Activated T-helper 2 cell treated with anti-CD3 and anti-CD28 coated beads, Interferon-gamma antibody, Interleukin-2, Interleukin-4, amounts not matched to agents 10 μg/mL and 5 μg/mL and 100 μg/mL, durations not matched to agents 14 hours and 24 hours and 36 hours (primary cell): ENCODE results near the gene CSF2. TPM values are rescaled to one million over a fixed set of nuclear protein-coding genes. Genes with fewer than 3 reads are reported as not detected.
A peak's percentile ranks its signal among the peaks of the same experiment; 100 is the strongest.

ENCODE experiments used
- DNase-seq: peaks from one replicate; pipeline ENCODE4 v3.0.0; 2021; ENCODE audit warnings: low spot score
- H3K27ac Mint-ChIP-seq: one replicate; pipeline ENCODE4 v1.8.0; 2021; ENCODE audit warnings: mixed read lengths
- H3K27me3 Mint-ChIP-seq: one replicate; pipeline ENCODE4 v1.8.0; 2021; ENCODE audit warnings: low read depth, mixed read lengths
- H3K36me3 Mint-ChIP-seq: one replicate; pipeline ENCODE4 v1.8.0; 2021; ENCODE audit warnings: low read depth, mixed read lengths
- H3K4me1 Mint-ChIP-seq: one replicate; pipeline ENCODE4 v1.8.0; 2021; ENCODE audit warnings: low read depth, mixed read lengths
- H3K4me3 Mint-ChIP-seq: one replicate; pipeline ENCODE4 v1.8.0; 2021; ENCODE audit warnings: low read depth, mild to moderate bottlenecking, moderate library complexity, mixed read lengths
- H3K9me3 Mint-ChIP-seq: one replicate; pipeline ENCODE4 v1.8.0; 2021; ENCODE audit warnings: mixed read lengths
- intact Hi-C: fragments of 100-400 bp; cut with micrococcal nuclease; formaldehyde crosslinking; loops from one replicate; pipeline ENCODE4 v1.15.1; 2023
- total RNA-seq: library from RNA; stranded (reverse); gene quantifications from 2 replicates; pipeline ENCODE4 v1.2.3, GENCODE V29; 2022

The CSF2 gene
- total RNA-seq, 1 donor from 2014 or later, result 764 TPM

GRCh38 chr5:132074772-132075718, 1.5 kb downstream of the CSF2 start:
- peaks cover 82% of the 10 kb centered on the region for H3K4me1 Mint-ChIP-seq
- H3K9me3 Mint-ChIP-seq, result no peaks in the 10 kb centered on the region
- peaks cover 40% of the 10 kb centered on the region for H3K36me3 Mint-ChIP-seq
- peak overlapping the region; percentile 85 for H3K4me3 Mint-ChIP-seq
- peak overlapping the region; percentile 88 for H3K27ac Mint-ChIP-seq
- H3K27me3 Mint-ChIP-seq, result no peaks in the 10 kb centered on the region
- intact Hi-C loops, result no loop called here
- no peak for DNase-seq

GRCh38 chr5:132075719-132076077, 2.1 kb downstream of the CSF2 start:
- peaks cover 40% of the 10 kb centered on the region for H3K36me3 Mint-ChIP-seq
- peak overlapping the region; percentile 85 for H3K4me3 Mint-ChIP-seq
- H3K27ac Mint-ChIP-seq, result peak overlapping the region; percentile 88
- no peak for DNase-seq
- intact Hi-C loops, result no loop called here
- H3K9me3 Mint-ChIP-seq, result no peaks in the 10 kb centered on the region
- H3K4me1 Mint-ChIP-seq, result peaks cover 79% of the 10 kb centered on the region
- H3K27me3 Mint-ChIP-seq, result no peaks in the 10 kb centered on the region

DNA sequence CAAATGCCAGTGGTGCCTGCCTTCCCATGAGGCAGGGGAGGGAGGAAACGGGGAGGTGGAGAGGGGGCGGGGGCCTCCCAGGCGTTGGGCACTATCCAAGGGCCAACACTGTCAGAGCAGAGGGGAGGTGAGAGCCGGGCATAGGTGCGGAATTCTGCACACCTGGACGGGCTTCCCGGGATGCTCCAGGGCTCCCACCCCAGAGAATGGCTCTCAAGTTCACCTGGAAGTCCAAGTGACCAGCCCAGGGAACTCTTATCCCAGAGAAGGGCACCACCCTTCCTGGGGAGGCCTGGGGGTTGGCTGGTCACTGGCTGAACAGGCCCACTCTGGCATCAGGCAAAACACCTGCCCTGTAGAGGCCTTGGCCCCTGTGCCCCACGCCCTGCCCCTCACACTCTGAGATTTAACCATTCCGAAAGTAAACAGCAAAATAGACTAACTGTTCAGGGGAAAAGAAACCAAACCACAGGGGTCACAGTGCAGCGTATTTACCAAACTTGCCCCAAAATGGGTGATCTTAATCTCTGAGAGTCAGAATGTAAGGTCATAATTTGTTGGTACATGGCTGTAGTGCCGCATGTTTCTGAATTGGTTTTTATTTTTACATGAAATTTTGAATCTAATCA, 2.7 kb downstream of the CSF2 start:
- intact Hi-C loops, result no loop called here
- Mint-ChIP-seq H3K4me1 (peaks cover 76% of the 10 kb centered on the region), H3K4me3 (peak overlapping the region; percentile 71), H3K36me3 (peaks cover 40% of the 10 kb centered on the region), H3K27ac (peak overlapping the region; percentile 87), H3K27me3 (no peaks in the 10 kb centered on the region), H3K9me3 (no peaks in the 10 kb centered on the region)
- no peak for DNase-seq

DNA sequence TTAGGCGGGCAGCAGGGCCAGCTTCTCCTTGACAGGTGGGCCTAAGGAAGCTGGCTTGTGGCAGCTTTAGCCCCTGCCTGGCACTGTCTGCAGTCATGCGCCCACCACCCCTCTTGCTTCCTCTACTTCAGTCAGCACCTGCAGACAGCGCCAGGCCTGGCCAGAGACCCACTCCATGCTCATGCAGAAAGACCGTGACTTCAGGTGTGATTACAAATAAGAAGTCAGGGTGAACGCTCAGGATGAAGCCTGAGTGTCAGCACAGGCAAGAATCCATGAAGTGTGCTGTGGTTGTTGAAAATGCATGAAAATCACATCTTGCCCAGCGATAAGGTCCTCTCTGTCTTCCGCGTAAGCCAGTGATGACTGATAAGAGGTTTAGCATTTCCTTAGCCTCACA, 3.4 kb downstream of the CSF2 start:
- DNase-seq, result no peak
- Mint-ChIP-seq H3K36me3 (peaks cover 40% of the 10 kb centered on the region), H3K4me3 (peak overlapping the region; percentile 71), H3K27me3 (no peaks in the 10 kb centered on the region), H3K9me3 (no peaks in the 10 kb centered on the region), H3K4me1 (peaks cover 76% of the 10 kb centered on the region), H3K27ac (peak overlapping the region; percentile 87)
- intact Hi-C loops, result no loop called here

GRCh38 chr5:132079081-132079480, 5.5 kb downstream of the CSF2 start:
- Mint-ChIP-seq H3K4me1 (peaks cover 76% of the 10 kb centered on the region), H3K27me3 (no peaks in the 10 kb centered on the region), H3K4me3 (no peak overlapping the region), H3K27ac (peak overlapping the region; percentile 87), H3K9me3 (no peaks in the 10 kb centered on the region), H3K36me3 (peaks cover 35% of the 10 kb centered on the region)
- DNase-seq, result no peak
- intact Hi-C loops, result no loop called here

- peaks cover 30% of the 10 kb centered on the region for H3K36me3 Mint-ChIP-seq
- no peak overlapping the region for H3K4me3 Mint-ChIP-seq
- no peak for DNase-seq
- H3K9me3 Mint-ChIP-seq, result no peaks in the 10 kb centered on the region
- peaks cover 76% of the 10 kb centered on the region for H3K4me1 Mint-ChIP-seq
- no peaks in the 10 kb centered on the region for H3K27me3 Mint-ChIP-seq
- intact Hi-C loops, result no loop called here
- peak overlapping the region; percentile 87 for H3K27ac Mint-ChIP-seq
Measured at GRCh38 chr5:132079619-132080018, 6.0 kb downstream of the CSF2 start.

DNA sequence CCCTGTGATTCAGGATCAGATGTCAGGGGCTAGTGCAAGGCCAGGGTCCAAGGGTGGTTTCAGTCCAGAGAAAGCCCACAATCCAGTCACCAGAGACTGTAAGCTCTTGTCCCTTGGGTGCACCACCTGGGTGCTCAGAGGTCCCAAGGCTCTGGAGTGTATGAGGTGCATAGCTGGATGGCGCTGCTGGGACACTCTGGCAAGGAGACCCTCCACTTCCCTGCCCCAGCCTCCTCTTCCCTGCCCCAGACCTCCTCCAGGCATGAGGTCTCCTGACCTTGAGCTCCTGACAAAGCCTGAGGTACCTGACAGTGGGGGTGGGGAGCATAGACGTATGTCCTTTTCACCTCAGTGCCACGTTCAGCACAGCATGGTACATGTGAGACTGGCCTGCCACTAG, 7.0 kb downstream of the CSF2 start:
- no peaks in the 10 kb centered on the region for H3K9me3 Mint-ChIP-seq
- no peaks in the 10 kb centered on the region for H3K27me3 Mint-ChIP-seq
- no peak overlapping the region for H3K4me3 Mint-ChIP-seq
- peak overlapping the region; percentile 87 for H3K27ac Mint-ChIP-seq
- DNase-seq, result no peak
- intact Hi-C loops, result no loop called here
- peaks cover 20% of the 10 kb centered on the region for H3K36me3 Mint-ChIP-seq
- H3K4me1 Mint-ChIP-seq, result peaks cover 80% of the 10 kb centered on the region

DNA sequence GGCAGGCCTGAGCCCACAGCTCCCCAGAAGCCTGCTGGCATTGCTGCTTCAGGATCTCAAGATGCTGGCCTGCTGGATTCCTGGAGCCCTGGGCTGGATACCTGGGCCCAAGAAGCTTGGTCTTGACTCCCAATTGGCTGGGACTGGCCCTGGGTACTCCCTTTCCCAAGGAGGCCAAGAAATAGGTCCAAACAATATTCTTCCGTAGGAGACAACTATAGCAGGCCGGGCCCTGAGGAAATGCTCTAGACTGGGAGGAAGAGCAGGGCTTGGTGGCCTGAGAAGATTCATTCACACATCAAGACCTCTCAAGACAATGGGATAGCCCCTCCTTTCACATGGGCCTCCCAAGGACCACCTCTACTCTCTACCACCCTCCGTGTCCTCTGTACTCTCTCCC, 7.9 kb downstream of the CSF2 start:
- H3K27ac Mint-ChIP-seq, result peak overlapping the region; percentile 55
- H3K4me1 Mint-ChIP-seq, result peaks cover 81% of the 10 kb centered on the region
- no peak for DNase-seq
- no peaks in the 10 kb centered on the region for H3K9me3 Mint-ChIP-seq
- H3K36me3 Mint-ChIP-seq, result peaks cover 11% of the 10 kb centered on the region
- H3K27me3 Mint-ChIP-seq, result no peaks in the 10 kb centered on the region
- no peak overlapping the region for H3K4me3 Mint-ChIP-seq
- intact Hi-C loops, result no loop called here

GRCh38 chr5:132082329-132083023, 8.9 kb downstream of the CSF2 start:
- Mint-ChIP-seq H3K9me3 (no peaks in the 10 kb centered on the region), H3K36me3 (peaks cover 2% of the 10 kb centered on the region), H3K4me3 (no peak overlapping the region), H3K27me3 (no peaks in the 10 kb centered on the region), H3K27ac (peak overlapping the region; percentile 76), H3K4me1 (peaks cover 80% of the 10 kb centered on the region)
- intact Hi-C loops, result loop anchor here (1.0 kb wide), 3 partner anchors 12 to 17 kb away; no protein-coding TSS in a partner anchor
- no peak for DNase-seq

GRCh38 chr5:132083071-132083678, 9.6 kb downstream of the CSF2 start:
- no peak overlapping the region for H3K4me3 Mint-ChIP-seq
- H3K27me3 Mint-ChIP-seq, result no peaks in the 10 kb centered on the region
- no peaks in the 10 kb centered on the region for H3K36me3 Mint-ChIP-seq
- H3K9me3 Mint-ChIP-seq, result no peaks in the 10 kb centered on the region
- intact Hi-C loops, result loop anchor here (1.0 kb wide), 3 partner anchors 12 to 16 kb away; no protein-coding TSS in a partner anchor
- no peak for DNase-seq
- peak overlapping the region; percentile 76 for H3K27ac Mint-ChIP-seq
- peaks cover 74% of the 10 kb centered on the region for H3K4me1 Mint-ChIP-seq

- Mint-ChIP-seq H3K4me1 (peaks cover 77% of the 10 kb centered on the region), H3K27ac (peak overlapping the region; percentile 65), H3K27me3 (no peaks in the 10 kb centered on the region), H3K9me3 (peaks cover 9% of the 10 kb centered on the region), H3K4me3 (no peak overlapping the region), H3K36me3 (peaks cover 4% of the 10 kb centered on the region)
- intact Hi-C loops, result no loop called here
- DNase-seq, result no peak
Measured at GRCh38 chr5:132085686-132086085, 12.1 kb downstream of the CSF2 start.

DNA sequence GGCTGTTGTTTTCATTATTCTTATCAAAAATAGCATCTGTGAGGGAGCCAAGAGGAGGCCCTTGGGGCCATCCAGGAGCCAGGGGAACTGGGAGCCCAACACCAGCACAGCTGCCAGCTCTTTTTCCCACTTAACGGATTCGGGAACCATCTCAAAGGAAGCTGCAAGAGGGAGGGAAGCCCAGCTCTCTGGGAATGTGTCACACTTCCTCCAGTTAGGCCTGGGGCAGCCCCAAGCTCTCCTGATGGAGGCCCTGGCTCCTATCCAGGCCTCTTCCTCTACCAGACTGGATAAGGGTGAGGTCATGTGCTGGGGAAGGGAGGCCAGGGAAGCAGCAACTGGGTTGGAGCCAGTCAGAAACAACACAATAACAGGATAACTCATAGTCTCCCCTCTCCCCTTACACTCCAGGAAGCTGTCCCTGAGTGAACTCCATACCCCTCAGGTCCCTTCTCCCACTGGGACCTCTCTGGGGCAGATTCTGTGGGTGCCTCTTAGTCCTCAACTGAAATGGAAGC, 12.7 kb downstream of the CSF2 start:
- DNase-seq, result no peak
- H3K4me3 Mint-ChIP-seq, result no peak overlapping the region
- peak overlapping the region; percentile 51 for H3K27ac Mint-ChIP-seq
- peaks cover 9% of the 10 kb centered on the region for H3K9me3 Mint-ChIP-seq
- H3K36me3 Mint-ChIP-seq, result peaks cover 4% of the 10 kb centered on the region
- no peaks in the 10 kb centered on the region for H3K27me3 Mint-ChIP-seq
- H3K4me1 Mint-ChIP-seq, result peaks cover 74% of the 10 kb centered on the region
- intact Hi-C loops, result no loop called here
